ENCODE data around the gene ABCF1. TPM values are rescaled to one million over a fixed set of nuclear protein-coding genes. Genes with fewer than 3 reads are reported as not detected.

ABCF1 gene
- total RNA-seq, 1 experiment from 2014 or later = 73.7 TPM

DNA sequence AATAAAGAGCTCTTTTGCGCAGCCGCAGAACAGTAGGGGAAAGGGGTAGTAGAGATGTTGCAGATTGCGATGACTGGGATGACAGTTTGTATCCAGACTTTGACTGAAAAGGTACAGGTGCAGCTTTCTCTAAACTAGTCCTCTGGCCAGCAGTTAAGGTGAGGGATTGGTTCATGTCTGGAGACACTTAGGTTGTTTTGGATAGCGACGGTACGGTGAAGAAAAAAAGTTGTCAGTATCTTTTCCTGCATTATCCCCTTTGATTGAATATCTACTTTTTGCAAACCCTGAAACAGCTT is 13.6 kb upstream of the ABCF1 start:
- H3F3A ChIP-seq (ENCODE audit: insufficient read depth, low read depth) = peaks cover 29% of the 10 kb centered on the region; the same call in 1 of the 2 replicates
- peak overlapping the region; percentile 79 for H3K27ac ChIP-seq
- peaks cover 41% of the 10 kb centered on the region for H3K79me2 ChIP-seq (ENCODE audit: low read depth)
- H3K9me2 ChIP-seq (ENCODE audit: insufficient read depth) = no peaks in the 10 kb centered on the region; the same call in 1 of the 2 replicates
- peak overlapping the region; percentile 94 for H2AFZ ChIP-seq
- intact Hi-C loops (cut with micrococcal nuclease; ENCODE audit: unreplicated experiment) = no loop called here
- peak overlapping the region; percentile 94 for H3K4me2 ChIP-seq
- peak overlapping the region; percentile 99 for H3K4me3 ChIP-seq
- peaks cover 17% of the 10 kb centered on the region for H3K4me1 ChIP-seq (replicated peaks; ENCODE audit: insufficient read depth)
- H3K9me3 ChIP-seq (ENCODE audit: insufficient read depth, low read depth) = no peaks in the 10 kb centered on the region
- no peaks in the 10 kb centered on the region for H3K27me3 ChIP-seq (ENCODE audit: insufficient read depth, low read depth)
- H3K36me3 ChIP-seq (ENCODE audit: low read depth) = peaks cover 46% of the 10 kb centered on the region
- POLR2A ChIA-PET (ENCODE audit: unreplicated experiment) = interaction anchor here (0.5 to 1.6 kb wide), 3 partner anchors 10 to 57 kb away, joined by 3 to 11 read pairs (median 4); partner anchors contain the start of gene ABCF1
- peaks cover 17% of the 10 kb centered on the region for H4K20me1 ChIP-seq (ENCODE audit: insufficient read depth)
- TF ChIP-seq EZH2 (IDR thresholded peaks at IDR 0.05; ENCODE audit: low read depth) = no peak
- TF ChIP-seq, protein P1, sequence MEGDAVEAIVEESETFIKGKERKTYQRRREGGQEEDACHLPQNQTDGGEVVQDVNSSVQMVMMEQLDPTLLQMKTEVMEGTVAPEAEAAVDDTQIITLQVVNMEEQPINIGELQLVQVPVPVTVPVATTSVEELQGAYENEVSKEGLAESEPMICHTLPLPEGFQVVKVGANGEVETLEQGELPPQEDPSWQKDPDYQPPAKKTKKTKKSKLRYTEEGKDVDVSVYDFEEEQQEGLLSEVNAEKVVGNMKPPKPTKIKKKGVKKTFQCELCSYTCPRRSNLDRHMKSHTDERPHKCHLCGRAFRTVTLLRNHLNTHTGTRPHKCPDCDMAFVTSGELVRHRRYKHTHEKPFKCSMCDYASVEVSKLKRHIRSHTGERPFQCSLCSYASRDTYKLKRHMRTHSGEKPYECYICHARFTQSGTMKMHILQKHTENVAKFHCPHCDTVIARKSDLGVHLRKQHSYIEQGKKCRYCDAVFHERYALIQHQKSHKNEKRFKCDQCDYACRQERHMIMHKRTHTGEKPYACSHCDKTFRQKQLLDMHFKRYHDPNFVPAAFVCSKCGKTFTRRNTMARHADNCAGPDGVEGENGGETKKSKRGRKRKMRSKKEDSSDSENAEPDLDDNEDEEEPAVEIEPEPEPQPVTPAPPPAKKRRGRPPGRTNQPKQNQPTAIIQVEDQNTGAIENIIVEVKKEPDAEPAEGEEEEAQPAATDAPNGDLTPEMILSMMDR (conservative IDR thresholded peaks at IDR 0.05) = no peak
- DNase-seq = no peak
- no TSS peak for BruUV-seq (replicated peaks)
- CTCF ChIA-PET = interaction anchor here (1.0 kb wide), 1 partner anchor 8 kb away, joined by 3 read pairs; no protein-coding TSS in a partner anchor

DNA sequence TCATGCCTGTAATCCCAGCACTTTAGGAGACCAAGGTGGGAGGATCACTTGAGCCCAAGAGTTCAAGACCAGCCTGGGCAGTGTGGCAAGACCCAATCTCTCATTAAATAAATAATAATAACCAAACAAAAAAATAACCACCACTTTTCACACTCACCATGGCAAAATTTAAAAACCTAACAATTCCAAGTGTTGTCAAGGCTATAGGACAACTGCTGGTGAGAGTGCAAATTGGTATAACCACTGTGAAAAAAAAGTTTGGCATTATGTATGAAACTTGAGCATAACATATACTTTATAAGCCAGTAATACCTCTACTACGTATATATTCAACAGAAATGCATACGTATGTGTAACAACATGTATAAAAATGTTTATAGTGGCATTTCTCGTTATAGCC is 10.3 kb upstream of the ABCF1 start:
- H3K27ac ChIP-seq = no peak overlapping the region
- ChIA-PET CTCF (no interaction called here), POLR2A (ENCODE audit: unreplicated experiment) (no interaction called here)
- no peak overlapping the region for H2AFZ ChIP-seq
- H4K20me1 ChIP-seq (ENCODE audit: insufficient read depth) = peaks cover 17% of the 10 kb centered on the region
- peaks cover 42% of the 10 kb centered on the region for H3K36me3 ChIP-seq (ENCODE audit: low read depth)
- H3K4me2 ChIP-seq = no peak overlapping the region
- H3K4me3 ChIP-seq = no peak overlapping the region
- H3K79me2 ChIP-seq (ENCODE audit: low read depth) = peaks cover 31% of the 10 kb centered on the region
- H3K4me1 ChIP-seq (replicated peaks; ENCODE audit: insufficient read depth) = peaks cover 11% of the 10 kb centered on the region
- intact Hi-C loops (cut with micrococcal nuclease; ENCODE audit: unreplicated experiment) = no loop called here
- H3K9me2 ChIP-seq (ENCODE audit: insufficient read depth) = no peaks in the 10 kb centered on the region; the same call in 1 of the 2 replicates
- TF ChIP-seq, protein P1 (conservative IDR thresholded peaks at IDR 0.05) = no peak
- TF ChIP-seq EZH2 (IDR thresholded peaks at IDR 0.05; ENCODE audit: low read depth) = no peak
- H3F3A ChIP-seq (ENCODE audit: insufficient read depth, low read depth) = peaks cover 47% of the 10 kb centered on the region
- H3K27me3 ChIP-seq (ENCODE audit: insufficient read depth, low read depth) = no peaks in the 10 kb centered on the region
- no TSS peak for BruUV-seq (replicated peaks)
- no peak for DNase-seq
- H3K9me3 ChIP-seq (ENCODE audit: insufficient read depth, low read depth) = no peaks in the 10 kb centered on the region

DNA sequence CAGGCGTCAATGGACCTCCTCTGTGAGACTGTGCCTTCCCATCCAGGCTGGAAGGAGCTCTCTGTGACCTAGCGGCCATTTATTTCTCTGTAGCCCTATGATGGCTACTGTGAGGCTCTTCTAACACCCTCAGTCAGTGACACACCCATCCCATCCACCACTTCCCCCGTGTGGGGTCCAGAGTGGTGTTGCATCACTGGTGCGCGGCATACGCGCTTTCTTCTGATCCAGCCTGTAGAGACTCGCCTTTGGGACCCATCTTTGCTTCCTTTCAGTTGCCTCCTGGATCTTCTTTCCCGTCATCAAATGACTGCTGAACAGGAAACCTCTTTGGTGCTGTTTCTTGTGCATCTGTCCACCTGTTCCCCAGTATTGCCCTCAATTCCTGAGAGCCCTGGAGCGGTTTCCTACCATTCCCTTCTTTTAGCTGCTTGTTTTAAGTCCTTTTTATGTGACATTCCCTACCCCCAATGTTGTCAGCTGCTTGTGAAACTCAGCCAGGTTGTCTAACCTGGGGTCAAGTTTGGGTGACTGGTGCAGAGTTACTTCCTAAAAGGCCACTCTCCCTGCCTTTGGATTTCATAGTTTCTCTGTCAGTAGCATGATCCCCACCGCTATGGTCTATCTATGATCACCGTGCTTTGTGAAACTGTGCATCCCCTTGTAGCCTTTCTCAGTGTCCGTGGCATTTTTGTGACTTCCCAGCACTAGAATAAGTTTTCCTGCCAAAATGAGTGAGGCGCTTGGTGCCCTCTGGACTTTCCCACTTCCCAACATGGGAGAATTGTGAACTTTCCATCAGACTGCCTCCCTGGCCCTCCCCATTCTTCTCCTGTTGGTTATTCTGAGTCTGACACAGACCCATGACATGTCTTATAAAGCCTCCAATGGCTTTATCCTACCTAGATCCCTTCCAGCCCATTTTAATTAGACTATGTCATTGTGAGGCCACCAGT is 8.5 kb upstream of the ABCF1 start:
- TF ChIP-seq EZH2 (IDR thresholded peaks at IDR 0.05; ENCODE audit: low read depth) = no peak
- TF ChIP-seq, protein P1 (conservative IDR thresholded peaks at IDR 0.05) = no peak
- POLR2A ChIA-PET (ENCODE audit: unreplicated experiment) = interaction anchor here (0.7 kb wide), 1 partner anchor 52 kb away, joined by 6 read pairs; no protein-coding TSS in a partner anchor

More for the DNA sequence above, 8.5 kb upstream of the ABCF1 start:
- Histone ChIP-seq H3K4me1 (replicated peaks; ENCODE audit: insufficient read depth) (peaks cover 11% of the 10 kb centered on the region), H3K79me2 (ENCODE audit: low read depth) (peaks cover 24% of the 10 kb centered on the region), H3K27ac (no peak overlapping the region), H3K4me2 (no peak overlapping the region), H4K20me1 (ENCODE audit: insufficient read depth) (peaks cover 15% of the 10 kb centered on the region), H2AFZ (no peak overlapping the region), H3F3A (ENCODE audit: insufficient read depth, low read depth) (peaks cover 40% of the 10 kb centered on the region), H3K9me2 (ENCODE audit: insufficient read depth) (no peaks in the 10 kb centered on the region; the same call in 1 of the 2 replicates), H3K9me3 (ENCODE audit: insufficient read depth, low read depth) (no peaks in the 10 kb centered on the region), H3K27me3 (ENCODE audit: insufficient read depth, low read depth) (no peaks in the 10 kb centered on the region), H3K4me3 (no peak overlapping the region), H3K36me3 (ENCODE audit: low read depth) (peaks cover 42% of the 10 kb centered on the region)
- intact Hi-C loops (cut with micrococcal nuclease; ENCODE audit: unreplicated experiment) = no loop called here
- no TSS peak for BruUV-seq (replicated peaks)
- CTCF ChIA-PET = interaction anchor here (0.6 kb wide), 1 partner anchor 9 kb away, joined by 4 read pairs; the partner anchor contains the start of gene ABCF1
- DNase-seq = no peak

Measured in PC-9 (cell line).